SU-DHL-6 (cell line): ENCODE results near the gene DBX1.

ENCODE experiments used
- EZH2phosphoT487 ChIP-seq: fragments of 200-600 bp; sonication (generic), shearing (Covaris generic); conservative IDR thresholded peaks from 2 replicates; pipeline ENCODE4 v1.6.1; 2018; ENCODE audit warnings: mild to moderate bottlenecking, antibody characterized with exemption, low read length, moderate library complexity, mixed read lengths
- TF ChIP-seq, protein P1 (sequence below): fragments of 200-600 bp; sonication (generic); IDR thresholded peaks from one replicate; pipeline ENCODE4 v1.5.1; 2017; ENCODE audit warnings: antibody characterized with exemption, mild to moderate bottlenecking, low read length, moderate library complexity; ENCODE audit not compliant: insufficient read depth, poor library complexity, severe bottlenecking

DNA sequence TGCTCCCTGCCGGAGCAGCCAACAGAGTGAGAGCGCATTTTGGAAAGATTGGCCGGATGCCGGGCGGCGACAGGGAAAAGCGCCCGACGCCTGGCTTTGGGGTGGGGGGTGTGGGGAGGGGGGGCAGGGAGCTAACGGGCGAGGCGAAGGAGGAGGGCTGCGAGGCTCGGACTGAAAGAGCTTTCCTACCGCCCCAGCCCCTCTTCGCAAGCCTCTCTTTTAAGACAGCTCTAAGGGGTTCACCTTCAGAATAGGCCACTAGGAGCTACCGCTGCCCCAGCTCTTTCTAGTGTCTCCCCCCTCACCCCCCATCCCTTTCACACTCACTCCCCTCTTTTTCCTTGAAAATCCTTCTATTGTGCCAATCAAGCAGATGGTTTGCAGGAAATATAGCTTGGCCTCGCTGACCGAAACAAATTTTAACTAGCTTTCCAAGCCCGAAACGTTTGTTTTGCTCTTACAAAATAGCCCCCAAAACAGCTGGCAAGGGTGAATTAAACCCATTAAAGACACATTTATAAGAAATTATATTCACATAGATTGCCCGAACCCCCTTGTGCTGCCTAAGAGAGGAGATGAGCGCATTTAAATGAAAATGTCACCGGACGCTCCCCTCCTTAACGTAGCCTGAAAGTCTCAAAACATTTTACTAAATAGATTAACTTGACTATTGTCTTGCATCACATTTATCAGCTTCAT lies 3.7 kb upstream of the DBX1 start:
- TF ChIP-seq, protein P1, sequence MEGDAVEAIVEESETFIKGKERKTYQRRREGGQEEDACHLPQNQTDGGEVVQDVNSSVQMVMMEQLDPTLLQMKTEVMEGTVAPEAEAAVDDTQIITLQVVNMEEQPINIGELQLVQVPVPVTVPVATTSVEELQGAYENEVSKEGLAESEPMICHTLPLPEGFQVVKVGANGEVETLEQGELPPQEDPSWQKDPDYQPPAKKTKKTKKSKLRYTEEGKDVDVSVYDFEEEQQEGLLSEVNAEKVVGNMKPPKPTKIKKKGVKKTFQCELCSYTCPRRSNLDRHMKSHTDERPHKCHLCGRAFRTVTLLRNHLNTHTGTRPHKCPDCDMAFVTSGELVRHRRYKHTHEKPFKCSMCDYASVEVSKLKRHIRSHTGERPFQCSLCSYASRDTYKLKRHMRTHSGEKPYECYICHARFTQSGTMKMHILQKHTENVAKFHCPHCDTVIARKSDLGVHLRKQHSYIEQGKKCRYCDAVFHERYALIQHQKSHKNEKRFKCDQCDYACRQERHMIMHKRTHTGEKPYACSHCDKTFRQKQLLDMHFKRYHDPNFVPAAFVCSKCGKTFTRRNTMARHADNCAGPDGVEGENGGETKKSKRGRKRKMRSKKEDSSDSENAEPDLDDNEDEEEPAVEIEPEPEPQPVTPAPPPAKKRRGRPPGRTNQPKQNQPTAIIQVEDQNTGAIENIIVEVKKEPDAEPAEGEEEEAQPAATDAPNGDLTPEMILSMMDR = no peak
- no peak for TF ChIP-seq EZH2phosphoT487
